Activated CD4-positive, alpha-beta memory T cell treated with anti-CD3 and anti-CD28 coated beads for 36 hours (primary cell): ENCODE results near the gene RNF31. TPM values are rescaled to one million over a fixed set of nuclear protein-coding genes. Genes with fewer than 3 reads are reported as not detected.
A peak's percentile ranks its signal among the peaks of the same experiment; 100 is the strongest.

ENCODE experiments used
- CTCF ChIA-PET: fragments of 350-600 bp; sonication (Branson Sonifier 250); formaldehyde crosslinking; loops from one replicate; lab custom pipeline; 2021; ENCODE audit warnings: antibody characterized with exemption, inconsistent platforms; lab: Charles Lee
- POLR2A ChIA-PET: fragments of 350-600 bp; sonication (Branson Sonifier 250); formaldehyde crosslinking; loops from one replicate; lab custom pipeline; 2021; ENCODE audit warnings: antibody characterized with exemption; lab: Charles Lee
- DNase-seq: peaks from one replicate; pipeline ENCODE4 v3.0.0-alpha.2; 2020
- H3K27ac Mint-ChIP-seq: one replicate; pipeline ENCODE4 v1.8.0; 2021; ENCODE audit warnings: mixed read lengths
- H3K27me3 Mint-ChIP-seq: one replicate; pipeline ENCODE4 v1.8.0; 2021; ENCODE audit warnings: mixed read lengths
- H3K36me3 Mint-ChIP-seq: one replicate; pipeline ENCODE4 v1.8.0; 2021; ENCODE audit warnings: mixed read lengths
- H3K4me1 Mint-ChIP-seq: one replicate; pipeline ENCODE4 v1.8.0; 2021; ENCODE audit warnings: low read depth, mixed read lengths
- H3K4me3 Mint-ChIP-seq: one replicate; pipeline ENCODE4 v1.8.0; 2021; ENCODE audit warnings: mild to moderate bottlenecking, mixed read lengths
- H3K9me3 Mint-ChIP-seq: one replicate; pipeline ENCODE4 v1.8.0; 2021; ENCODE audit warnings: mixed read lengths
- intact Hi-C: fragments of 100-400 bp; cut with micrococcal nuclease; formaldehyde crosslinking; loops from one replicate; pipeline ENCODE4 v1.15.1; 2023
- total RNA-seq, 2 experiments: library from RNA; stranded (reverse); gene quantifications; one replicate each; pipeline ENCODE4 v1.2.3, GENCODE V29; 2021

RNF31 gene
- total RNA-seq, 2 experiments from 2014 or later, result 75.5 to 80.4 TPM

DNA sequence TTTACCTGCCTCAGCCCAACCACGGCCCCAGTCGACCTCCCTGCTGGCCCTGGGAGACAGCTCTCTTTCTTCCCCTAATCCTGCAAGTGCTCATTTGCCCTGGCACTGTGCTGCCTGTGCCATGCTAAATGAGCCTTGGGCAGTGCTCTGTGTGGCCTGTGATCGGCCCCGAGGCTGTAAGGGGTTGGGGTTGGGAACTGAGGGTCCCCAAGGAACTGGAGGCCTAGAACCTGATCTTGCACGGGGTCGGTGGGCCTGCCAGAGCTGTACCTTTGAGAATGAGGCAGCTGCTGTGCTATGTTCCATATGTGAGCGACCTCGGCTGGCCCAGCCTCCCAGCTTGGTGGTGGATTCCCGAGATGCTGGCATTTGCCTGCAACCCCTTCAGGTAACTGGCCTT is 2.8 kb downstream of the RNF31 start:
- CTCF ChIA-PET, result interaction anchor here (0.6 to 3.9 kb wide), 2 partner anchors 11 to 46 kb away, joined by 3 to 31 read pairs; partner anchors contain the start of genes IRF9 and TM9SF1
- Mint-ChIP-seq H3K4me3 (no peak overlapping the region), H3K27me3 (no peaks in the 10 kb centered on the region), H3K4me1 (peaks cover 34% of the 10 kb centered on the region), H3K27ac (no peak overlapping the region), H3K36me3 (peaks cover 49% of the 10 kb centered on the region), H3K9me3 (no peaks in the 10 kb centered on the region)
- intact Hi-C loops, result no loop called here
- no peak for DNase-seq
- POLR2A ChIA-PET, result interaction anchor here (0.8 to 3.4 kb wide), 2 partner anchors 9 to 11 kb away, joined by 3 to 15 read pairs; partner anchors contain the start of genes EMC9 and IRF9

DNA sequence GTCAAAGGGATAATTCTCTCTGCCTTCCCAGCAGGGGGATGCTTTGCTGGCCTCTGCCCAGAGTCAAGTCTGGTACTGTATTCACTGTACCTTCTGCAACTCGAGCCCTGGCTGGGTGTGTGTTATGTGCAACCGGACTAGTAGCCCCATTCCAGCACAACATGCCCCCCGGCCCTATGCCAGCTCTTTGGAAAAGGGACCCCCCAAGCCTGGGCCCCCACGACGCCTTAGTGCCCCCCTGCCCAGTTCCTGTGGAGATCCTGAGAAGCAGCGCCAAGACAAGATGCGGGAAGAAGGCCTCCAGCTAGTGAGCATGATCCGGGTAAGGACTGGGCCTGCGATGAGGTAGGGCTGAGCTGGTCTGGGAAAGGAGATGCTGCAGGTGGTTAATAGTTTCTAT is 3.3 kb downstream of the RNF31 start:
- Mint-ChIP-seq H3K27me3 (no peaks in the 10 kb centered on the region), H3K9me3 (no peaks in the 10 kb centered on the region), H3K4me3 (no peak overlapping the region), H3K27ac (peak overlapping the region; percentile 39), H3K36me3 (peaks cover 47% of the 10 kb centered on the region), H3K4me1 (peaks cover 29% of the 10 kb centered on the region)
- POLR2A ChIA-PET, result interaction anchor here (3.4 kb wide), 1 partner anchor 10 kb away, joined by 15 read pairs; the partner anchor contains the start of gene IRF9
- intact Hi-C loops, result no loop called here
- CTCF ChIA-PET, result interaction anchor here (0.6 to 3.9 kb wide), 3 partner anchors 10 to 42 kb away, joined by 3 to 31 read pairs (median 3); partner anchors contain the start of gene IRF9
- DNase-seq, result no peak

DNA sequence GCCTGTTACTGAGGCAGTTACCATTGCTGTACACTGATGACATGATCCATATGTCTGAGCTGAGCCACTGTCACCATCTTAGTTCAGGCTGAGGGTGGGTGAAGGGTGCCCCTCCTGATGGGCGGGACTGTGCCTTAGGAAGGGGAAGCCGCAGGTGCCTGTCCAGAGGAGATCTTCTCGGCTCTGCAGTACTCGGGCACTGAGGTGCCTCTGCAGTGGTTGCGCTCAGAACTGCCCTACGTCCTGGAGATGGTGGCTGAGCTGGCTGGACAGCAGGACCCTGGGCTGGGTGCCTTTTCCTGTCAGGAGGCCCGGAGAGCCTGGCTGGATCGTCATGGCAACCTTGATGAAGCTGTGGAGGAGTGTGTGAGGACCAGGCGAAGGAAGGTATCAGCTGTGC is 3.7 kb downstream of the RNF31 start:
- no peak overlapping the region for H3K4me3 Mint-ChIP-seq
- CTCF ChIA-PET, result interaction anchor here (0.6 to 3.9 kb wide), 3 partner anchors 10 to 42 kb away, joined by 3 to 31 read pairs (median 3); partner anchors contain the start of gene IRF9
- H3K36me3 Mint-ChIP-seq, result peaks cover 46% of the 10 kb centered on the region
- POLR2A ChIA-PET, result interaction anchor here (1.0 to 3.4 kb wide), 2 partner anchors 10 to 14 kb away, joined by 5 to 15 read pairs; partner anchors contain the start of gene IRF9
- H3K4me1 Mint-ChIP-seq, result peaks cover 25% of the 10 kb centered on the region
- H3K27ac Mint-ChIP-seq, result no peak overlapping the region
- no peak for DNase-seq
- H3K9me3 Mint-ChIP-seq, result no peaks in the 10 kb centered on the region
- H3K27me3 Mint-ChIP-seq, result no peaks in the 10 kb centered on the region
- intact Hi-C loops, result no loop called here

- POLR2A ChIA-PET, result interaction anchor here (1.0 to 3.4 kb wide), 2 partner anchors 9 to 15 kb away, joined by 5 to 15 read pairs; partner anchors contain the start of gene IRF9
- CTCF ChIA-PET, result interaction anchor here (1.0 to 3.9 kb wide), 3 partner anchors 10 to 43 kb away, joined by 3 to 31 read pairs (median 4); partner anchors contain the start of genes EMC9 and IRF9
- Mint-ChIP-seq H3K4me3 (no peak overlapping the region), H3K4me1 (peaks cover 25% of the 10 kb centered on the region), H3K27ac (no peak overlapping the region), H3K27me3 (no peaks in the 10 kb centered on the region), H3K9me3 (no peaks in the 10 kb centered on the region), H3K36me3 (peaks cover 45% of the 10 kb centered on the region)
- DNase-seq, result no peak
- intact Hi-C loops, result no loop called here
Observed at GRCh38 chr14:24151404-24152080, 4.2 kb downstream of the RNF31 start.

- CTCF ChIA-PET, result interaction anchor here (1.2 to 1.9 kb wide), 2 partner anchors 9 to 49 kb away, joined by 3 to 7 read pairs; partner anchors contain the start of genes PSME2 and RNF31
Observed at GRCh38 chr14:24155100-24155499, 7.8 kb downstream of the RNF31 start.

DNA sequence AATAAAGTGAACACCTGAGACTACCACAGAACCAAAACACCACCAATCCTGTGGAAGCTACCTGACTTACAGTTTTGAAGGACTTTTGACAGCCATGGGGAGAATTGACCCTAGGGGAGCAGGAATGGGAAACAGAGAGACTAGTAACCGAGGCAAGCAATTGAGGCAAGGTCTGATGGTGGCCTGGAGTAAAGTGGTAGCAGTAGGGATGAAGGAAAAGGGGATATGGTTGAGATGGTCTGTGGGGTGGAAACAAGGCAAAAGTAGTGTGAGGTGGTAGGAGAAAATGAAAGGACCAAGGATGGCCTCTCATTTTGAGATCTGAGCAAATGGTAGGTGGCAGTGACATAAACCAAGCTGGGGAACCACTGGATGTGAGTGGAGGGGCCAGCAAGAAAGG is 9.5 kb downstream of the RNF31 start:
- peaks cover 51% of the 10 kb centered on the region for H3K36me3 Mint-ChIP-seq
- no peaks in the 10 kb centered on the region for H3K9me3 Mint-ChIP-seq
- no peak overlapping the region for H3K4me3 Mint-ChIP-seq
- H3K4me1 Mint-ChIP-seq, result peaks cover 9% of the 10 kb centered on the region
- POLR2A ChIA-PET, result interaction anchor here (0.6 to 2.0 kb wide), 3 partner anchors 10 to 15 kb away, joined by 3 to 5 read pairs (median 3); partner anchors contain the start of genes EMC9, PSME2 and RNF31
- H3K27me3 Mint-ChIP-seq, result no peaks in the 10 kb centered on the region
- CTCF ChIA-PET, result interaction anchor here (0.7 kb wide), 1 partner anchor 99 kb away, joined by 3 read pairs; no protein-coding TSS in a partner anchor
- no peak for DNase-seq
- peak overlapping the region; percentile 44 for H3K27ac Mint-ChIP-seq
- intact Hi-C loops, result no loop called here

More at GRCh38 chr14:24155100-24155499, 7.8 kb downstream of the RNF31 start:
- Mint-ChIP-seq H3K27ac (peak overlapping the region; percentile 2), H3K27me3 (no peaks in the 10 kb centered on the region), H3K4me1 (peaks cover 7% of the 10 kb centered on the region), H3K4me3 (no peak overlapping the region), H3K36me3 (peaks cover 49% of the 10 kb centered on the region), H3K9me3 (no peaks in the 10 kb centered on the region)
- intact Hi-C loops, result no loop called here
- POLR2A ChIA-PET, result interaction anchor here (1.1 to 1.5 kb wide), 2 partner anchors 18 to 32 kb away, joined by 3 to 4 read pairs; partner anchors contain the start of gene PSME1
- no peak for DNase-seq

DNA sequence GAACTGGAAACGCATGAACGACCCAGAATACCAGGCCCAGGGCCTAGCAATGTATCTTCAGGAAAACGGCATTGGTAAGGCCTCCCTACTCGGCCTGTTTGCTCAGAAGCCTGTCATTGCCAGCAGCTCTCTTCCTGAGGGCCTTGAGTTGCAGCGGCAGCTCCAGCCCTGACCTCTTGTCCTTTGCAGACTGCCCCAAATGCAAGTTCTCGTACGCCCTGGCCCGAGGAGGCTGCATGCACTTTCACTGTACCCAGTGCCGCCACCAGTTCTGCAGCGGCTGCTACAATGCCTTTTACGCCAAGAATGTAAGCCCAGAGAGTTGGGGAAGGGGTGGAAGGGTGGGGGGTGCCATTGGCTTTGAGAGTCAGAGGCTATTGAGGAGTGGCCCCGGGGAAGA is 10.0 kb downstream of the RNF31 start:
- no peaks in the 10 kb centered on the region for H3K9me3 Mint-ChIP-seq
- POLR2A ChIA-PET, result interaction anchor here (0.6 to 2.0 kb wide), 3 partner anchors 10 to 16 kb away, joined by 3 to 5 read pairs (median 3); partner anchors contain the start of genes EMC9, PSME2 and RNF31
- CTCF ChIA-PET, result no interaction called here
- no peak for DNase-seq
- H3K36me3 Mint-ChIP-seq, result peaks cover 54% of the 10 kb centered on the region
- intact Hi-C loops, result no loop called here
- peak overlapping the region; percentile 36 for H3K27ac Mint-ChIP-seq
- peaks cover 14% of the 10 kb centered on the region for H3K4me1 Mint-ChIP-seq
- H3K4me3 Mint-ChIP-seq, result no peak overlapping the region
- no peaks in the 10 kb centered on the region for H3K27me3 Mint-ChIP-seq

DNA sequence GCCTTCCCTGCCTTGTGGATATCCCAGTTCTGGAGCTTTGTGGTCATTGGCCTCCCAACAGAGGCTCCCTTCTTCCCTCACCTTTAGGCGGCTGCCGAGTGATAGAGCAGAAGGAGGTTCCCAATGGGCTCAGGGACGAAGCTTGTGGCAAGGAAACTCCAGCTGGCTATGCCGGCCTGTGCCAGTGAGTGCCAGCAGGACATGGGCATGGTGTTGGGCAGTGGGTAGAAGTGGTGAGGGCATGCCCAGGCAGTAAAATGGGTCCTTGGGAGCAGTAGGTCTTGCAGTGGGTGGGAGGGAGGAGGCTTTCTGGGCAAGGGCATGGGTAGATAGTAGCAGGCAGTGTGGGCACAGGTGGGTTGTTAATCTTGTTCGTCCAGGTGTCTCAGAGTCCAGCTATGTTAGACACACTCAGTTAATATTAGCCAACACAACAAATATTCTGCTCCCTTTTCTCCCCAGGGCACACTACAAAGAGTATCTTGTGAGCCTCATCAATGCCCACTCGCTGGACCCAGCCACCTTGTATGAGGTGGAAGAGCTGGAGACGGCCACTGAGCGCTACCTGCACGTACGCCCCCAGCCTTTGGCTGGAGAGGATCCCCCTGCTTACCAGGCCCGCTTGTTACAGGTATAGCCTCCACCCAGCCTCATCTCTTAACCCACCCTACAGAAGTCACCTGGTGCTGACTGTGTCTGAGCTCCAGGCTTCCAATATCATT is 12.6 kb downstream of the RNF31 start:
- CTCF ChIA-PET, result interaction anchor here (1.0 to 4.6 kb wide), 18 partner anchors 9 to 151 kb away, joined by 3 to 76 read pairs (median 16); partner anchors contain the start of genes DCAF11, EMC9, IPO4 and LTB4R2
- DNase-seq, result no peak
- Mint-ChIP-seq H3K4me3 (no peak overlapping the region), H3K36me3 (peaks cover 67% of the 10 kb centered on the region), H3K27me3 (no peaks in the 10 kb centered on the region), H3K4me1 (peaks cover 32% of the 10 kb centered on the region), H3K27ac (peak overlapping the region; percentile 100), H3K9me3 (no peaks in the 10 kb centered on the region)
- POLR2A ChIA-PET, result interaction anchor here (0.7 to 4.2 kb wide), 14 partner anchors 9 to 278 kb away, joined by 3 to 60 read pairs (median 14); partner anchors contain the start of genes CHMP4A, DCAF11, EMC9 and IPO4
- intact Hi-C loops, result no loop called here

GRCh38 chr14:24160499-24160849 is 13.2 kb downstream of the RNF31 start:
- peaks cover 36% of the 10 kb centered on the region for H3K4me1 Mint-ChIP-seq
- H3K36me3 Mint-ChIP-seq, result peaks cover 70% of the 10 kb centered on the region
- peak overlapping the region; percentile 100 for H3K27ac Mint-ChIP-seq
- H3K9me3 Mint-ChIP-seq, result no peaks in the 10 kb centered on the region
- POLR2A ChIA-PET, result interaction anchor here (0.7 to 4.2 kb wide), 20 partner anchors 10 to 277 kb away, joined by 3 to 60 read pairs (median 8); partner anchors contain the start of genes CHMP4A, DCAF11, EMC9 and IPO4
- DNase-seq, result no peak
- H3K4me3 Mint-ChIP-seq, result no peak overlapping the region
- CTCF ChIA-PET, result interaction anchor here (1.0 to 4.6 kb wide), 24 partner anchors 9 to 233 kb away, joined by 3 to 76 read pairs (median 10); partner anchors contain the start of genes CARMIL3, CHMP4A, DCAF11 and EMC9
- H3K27me3 Mint-ChIP-seq, result no peaks in the 10 kb centered on the region
- intact Hi-C loops, result no loop called here

DNA sequence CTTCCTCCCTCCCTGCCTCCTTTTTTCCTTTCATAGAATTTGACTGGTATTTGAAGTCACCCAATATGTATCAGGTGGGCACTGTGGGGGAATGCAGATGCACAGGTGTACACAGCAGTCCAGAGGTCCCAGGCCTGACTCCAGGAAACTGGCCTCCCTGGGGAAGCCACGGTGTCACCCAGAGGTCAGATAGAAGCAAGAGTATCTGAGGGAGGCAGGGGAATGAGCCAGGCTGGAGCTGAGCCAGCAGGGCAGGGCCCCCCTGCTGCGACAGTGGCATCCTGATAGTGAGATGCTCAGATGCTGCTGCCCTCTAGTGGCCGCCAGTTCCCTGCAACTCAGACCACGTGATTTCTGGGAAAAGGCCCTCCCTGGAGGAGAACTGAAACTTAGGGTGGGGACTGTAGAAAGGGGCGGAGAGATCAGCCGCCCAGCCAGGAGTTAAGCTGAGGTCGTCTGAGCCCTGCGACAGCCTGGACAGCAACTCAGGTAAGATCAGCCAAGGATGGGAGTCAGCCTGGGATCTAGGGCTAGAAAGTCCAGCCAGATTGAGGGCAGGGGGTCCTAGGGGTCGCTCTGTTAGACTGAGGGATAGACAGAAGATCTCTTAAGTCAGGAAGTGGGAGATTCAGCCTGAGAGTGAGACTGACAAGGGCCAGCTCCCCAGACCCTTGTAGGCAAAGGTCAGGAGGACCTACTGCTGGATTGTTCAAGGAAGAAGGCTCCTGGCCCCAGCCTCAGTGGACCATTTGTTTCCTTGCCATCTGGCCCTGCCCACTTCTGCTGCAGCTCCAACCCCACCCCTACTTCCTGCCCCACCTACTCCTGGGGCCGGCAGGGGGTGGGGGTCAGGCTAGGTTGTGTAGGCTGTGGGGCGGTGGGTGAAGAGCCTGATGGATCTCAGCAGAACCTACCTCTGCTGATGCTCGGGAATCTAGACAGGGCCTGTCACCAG is 13.8 kb downstream of the RNF31 start, which contains the start of gene IRF9:
TSS of gene IRF9 (plus strand) at position 416 of the 955 bp plus-strand sequence. CDS start 880 bp downstream, outside the sequence.
- CTCF ChIA-PET, result interaction anchor here (0.6 to 4.6 kb wide), 38 partner anchors 9 to 234 kb away, joined by 3 to 76 read pairs (median 7); partner anchors contain the start of genes CARMIL3, CHMP4A, CIDEB and DCAF11

More for the DNA sequence above, 13.8 kb downstream of the RNF31 start, which contains the start of gene IRF9:
- Mint-ChIP-seq H3K27me3 (no peaks in the 10 kb centered on the region), H3K9me3 (no peaks in the 10 kb centered on the region), H3K36me3 (peaks cover 70% of the 10 kb centered on the region), H3K4me3 (peak within 1 kb of the TSS; percentile 97), H3K27ac (peak within 1 kb of the TSS; percentile 100), H3K4me1 (peaks cover 37% of the 10 kb centered on the region)
- intact Hi-C loops, result loop anchor here (1.0 kb wide), 12 partner anchors 14 to 281 kb away; partner anchors contain the start of genes CHMP4A, DCAF11, DHRS1 and EMC9
- peak; percentile 99 for DNase-seq
- POLR2A ChIA-PET, result interaction anchor here (0.6 to 4.2 kb wide), 32 partner anchors 10 to 276 kb away, joined by 3 to 60 read pairs (median 4); partner anchors contain the start of genes CHMP4A, DCAF11, EMC9 and IPO4
